ENCODE results near the gene CCDC93. TPM values are rescaled to one million over a fixed set of nuclear protein-coding genes. Genes with fewer than 3 reads are reported as not detected.

The CCDC93 gene, protein sequence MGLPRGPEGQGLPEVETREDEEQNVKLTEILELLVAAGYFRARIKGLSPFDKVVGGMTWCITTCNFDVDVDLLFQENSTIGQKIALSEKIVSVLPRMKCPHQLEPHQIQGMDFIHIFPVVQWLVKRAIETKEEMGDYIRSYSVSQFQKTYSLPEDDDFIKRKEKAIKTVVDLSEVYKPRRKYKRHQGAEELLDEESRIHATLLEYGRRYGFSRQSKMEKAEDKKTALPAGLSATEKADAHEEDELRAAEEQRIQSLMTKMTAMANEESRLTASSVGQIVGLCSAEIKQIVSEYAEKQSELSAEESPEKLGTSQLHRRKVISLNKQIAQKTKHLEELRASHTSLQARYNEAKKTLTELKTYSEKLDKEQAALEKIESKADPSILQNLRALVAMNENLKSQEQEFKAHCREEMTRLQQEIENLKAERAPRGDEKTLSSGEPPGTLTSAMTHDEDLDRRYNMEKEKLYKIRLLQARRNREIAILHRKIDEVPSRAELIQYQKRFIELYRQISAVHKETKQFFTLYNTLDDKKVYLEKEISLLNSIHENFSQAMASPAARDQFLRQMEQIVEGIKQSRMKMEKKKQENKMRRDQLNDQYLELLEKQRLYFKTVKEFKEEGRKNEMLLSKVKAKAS
- total RNA-seq (2014; rRNA removed; shearing (Covaris generic)): 8.8 and 11.0 TPM in 2 replicates

DNA sequence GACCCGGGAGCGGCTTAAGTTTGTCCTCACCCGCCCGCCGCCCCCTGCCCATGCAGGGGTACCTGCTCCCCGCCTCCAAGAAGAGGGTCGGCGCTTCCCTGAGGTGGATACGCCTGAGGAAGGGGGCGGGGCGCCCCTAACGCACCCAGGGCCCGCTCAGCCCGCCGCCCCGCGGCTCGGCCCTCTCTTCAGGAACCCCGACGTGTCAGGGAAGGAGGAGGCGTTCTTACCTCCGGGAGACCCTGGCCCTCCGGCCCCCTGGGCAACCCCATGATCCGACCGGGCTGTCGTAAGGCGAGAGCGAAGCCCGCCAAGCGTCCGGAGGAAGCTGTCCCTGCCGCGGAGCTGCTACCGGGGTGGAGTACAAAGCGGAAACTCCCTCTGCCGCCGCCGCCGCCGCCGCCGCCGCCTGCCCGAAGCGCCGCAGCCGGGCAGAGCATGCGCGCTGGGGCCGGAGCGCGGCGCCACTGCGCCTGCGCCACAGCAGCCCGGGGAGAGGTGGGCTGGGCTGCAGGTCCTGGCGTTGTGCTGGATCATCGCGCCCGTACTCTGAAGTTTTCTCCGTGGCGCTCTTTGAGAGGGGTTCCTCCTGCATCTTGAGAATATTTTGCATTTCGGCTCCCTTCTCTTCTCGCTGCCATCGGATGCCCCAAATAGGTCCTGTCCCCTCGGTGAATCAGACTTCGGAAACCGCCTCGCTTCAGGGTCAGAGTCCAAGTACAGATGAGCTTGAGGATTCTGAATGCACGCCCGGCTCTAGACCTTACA lies at the start of gene CCDC93:
TSS of gene CCDC93 (minus strand) at position 347 of the 768 bp plus-strand sequence. CDS start at position 272, 75 bp downstream.

Small RNA genes within 50 kb of the gene (small RNA-seq; reads per million reads assigned to genes)
- gene RN7SL111P: not detected

Other genes with a start within 250 kb of the CCDC93 start
- 56.8 and 57.8 TPM in 2 replicates for gene DDX18, start 199.4 kb downstream of the CCDC93 start, total RNA-seq (2014; rRNA removed; shearing (Covaris generic))
- 1.4 and 5.3 TPM in 2 replicates for gene INSIG2, start 74.4 kb upstream of the CCDC93 start, total RNA-seq (2014; rRNA removed; shearing (Covaris generic))